ENCODE data around the gene CFAP45.

Gene CFAP45

GRCh38 chr1:159835356-159835755 lies 64.6 kb downstream of the CFAP45 start:
- H3K4me2 ChIP-seq (ENCODE audit: low read length): no peak overlapping the region
- H3K27ac ChIP-seq (ENCODE audit: low read depth, low read length): no peak overlapping the region
- no peak overlapping the region for H3K4me3 ChIP-seq (ENCODE audit: low read length)
- no peaks in the 10 kb centered on the region for H3K9me2 ChIP-seq (replicated peaks; ENCODE audit: control insufficient read depth, low read length)
- TF ChIP-seq CTCF (IDR thresholded peaks at IDR 0.05; ENCODE audit: low read depth, low read length, poor library complexity, severe bottlenecking) (no peak), EZH2phosphoT487 (IDR thresholded peaks at IDR 0.05; ENCODE audit: borderline replicate concordance, low read length) (no peak)
- no peaks in the 10 kb centered on the region for H3K4me1 ChIP-seq (ENCODE audit: control insufficient read depth, low read length)
- no peaks in the 10 kb centered on the region for H3K27me3 ChIP-seq (ENCODE audit: control insufficient read depth, low read length)
- no peaks in the 10 kb centered on the region for H3K79me2 ChIP-seq (ENCODE audit: control insufficient read depth, low read length)
- H3F3A ChIP-seq (ENCODE audit: control insufficient read depth, insufficient read depth): no peaks in the 10 kb centered on the region
- no peaks in the 10 kb centered on the region for H4K20me1 ChIP-seq (ENCODE audit: control insufficient read depth, insufficient read depth, low read depth, low read length)
- H3K36me3 ChIP-seq (ENCODE audit: control insufficient read depth, low read length): no peaks in the 10 kb centered on the region
- no peaks in the 10 kb centered on the region for H3K9me3 ChIP-seq (ENCODE audit: control insufficient read depth, insufficient read depth, low read length)

- Histone ChIP-seq H4K20me1 (ENCODE audit: control insufficient read depth, insufficient read depth, low read depth, low read length) (no peaks in the 10 kb centered on the region), H3K9me2 (replicated peaks; ENCODE audit: control insufficient read depth, low read length) (no peaks in the 10 kb centered on the region), H3K27ac (ENCODE audit: low read depth, low read length) (no peak overlapping the region), H3F3A (ENCODE audit: control insufficient read depth, insufficient read depth) (no peaks in the 10 kb centered on the region), H3K27me3 (ENCODE audit: control insufficient read depth, low read length) (no peaks in the 10 kb centered on the region), H3K4me3 (ENCODE audit: low read length) (no peak overlapping the region), H3K4me1 (ENCODE audit: control insufficient read depth, low read length) (no peaks in the 10 kb centered on the region), H3K36me3 (ENCODE audit: control insufficient read depth, low read length) (no peaks in the 10 kb centered on the region), H3K9me3 (ENCODE audit: control insufficient read depth, insufficient read depth, low read length) (no peaks in the 10 kb centered on the region), H3K79me2 (ENCODE audit: control insufficient read depth, low read length) (no peaks in the 10 kb centered on the region), H3K4me2 (ENCODE audit: low read length) (no peak overlapping the region)
- TF ChIP-seq EZH2phosphoT487 (IDR thresholded peaks at IDR 0.05; ENCODE audit: borderline replicate concordance, low read length) (no peak), CTCF (IDR thresholded peaks at IDR 0.05; ENCODE audit: low read depth, low read length, poor library complexity, severe bottlenecking) (no peak)
Observed at GRCh38 chr1:159832309-159832708, 67.7 kb downstream of the CFAP45 start.

- Histone ChIP-seq H4K20me1 (ENCODE audit: control insufficient read depth, insufficient read depth, low read depth, low read length) (no peaks in the 10 kb centered on the region), H3K27me3 (ENCODE audit: control insufficient read depth, low read length) (no peaks in the 10 kb centered on the region), H3K4me1 (ENCODE audit: control insufficient read depth, low read length) (no peaks in the 10 kb centered on the region), H3K79me2 (ENCODE audit: control insufficient read depth, low read length) (no peaks in the 10 kb centered on the region), H3K27ac (ENCODE audit: low read depth, low read length) (no peak overlapping the region), H3K9me2 (replicated peaks; ENCODE audit: control insufficient read depth, low read length) (no peaks in the 10 kb centered on the region), H3K4me2 (ENCODE audit: low read length) (no peak overlapping the region), H3K4me3 (ENCODE audit: low read length) (no peak overlapping the region), H3K9me3 (ENCODE audit: control insufficient read depth, insufficient read depth, low read length) (no peaks in the 10 kb centered on the region), H3F3A (ENCODE audit: control insufficient read depth, insufficient read depth) (no peaks in the 10 kb centered on the region), H3K36me3 (ENCODE audit: control insufficient read depth, low read length) (no peaks in the 10 kb centered on the region)
- no peak for TF ChIP-seq EZH2phosphoT487 (IDR thresholded peaks at IDR 0.05; ENCODE audit: borderline replicate concordance, low read length)
Observed at GRCh38 chr1:159831412-159832141, 68.4 kb downstream of the CFAP45 start.

GRCh38 chr1:159830722-159831121 lies 69.2 kb downstream of the CFAP45 start:
- Histone ChIP-seq H3K36me3 (ENCODE audit: control insufficient read depth, low read length) (no peaks in the 10 kb centered on the region), H3K27ac (ENCODE audit: low read depth, low read length) (no peak overlapping the region), H3K9me3 (ENCODE audit: control insufficient read depth, insufficient read depth, low read length) (no peaks in the 10 kb centered on the region), H3F3A (ENCODE audit: control insufficient read depth, insufficient read depth) (no peaks in the 10 kb centered on the region), H3K4me1 (ENCODE audit: control insufficient read depth, low read length) (no peaks in the 10 kb centered on the region), H3K4me3 (ENCODE audit: low read length) (no peak overlapping the region), H3K27me3 (ENCODE audit: control insufficient read depth, low read length) (no peaks in the 10 kb centered on the region), H3K79me2 (ENCODE audit: control insufficient read depth, low read length) (no peaks in the 10 kb centered on the region), H4K20me1 (ENCODE audit: control insufficient read depth, insufficient read depth, low read depth, low read length) (no peaks in the 10 kb centered on the region), H3K9me2 (replicated peaks; ENCODE audit: control insufficient read depth, low read length) (no peaks in the 10 kb centered on the region), H3K4me2 (ENCODE audit: low read length) (no peak overlapping the region)
- TF ChIP-seq CTCF (IDR thresholded peaks at IDR 0.05; ENCODE audit: low read depth, low read length, poor library complexity, severe bottlenecking) (no peak), EZH2phosphoT487 (IDR thresholded peaks at IDR 0.05; ENCODE audit: borderline replicate concordance, low read length) (no peak)

All from DOHH2 (cell line).